Breast epithelium (tissue), 4 donors: ENCODE data around the gene ANKRD52. TPM values are rescaled to one million over a fixed set of nuclear protein-coding genes. Genes with fewer than 3 reads are reported as not detected.

Experiments used
- DNase-seq, 2 donors: peaks; one replicate each; pipeline ENCODE4 v3.0.0-alpha.2; 2019; ENCODE audit warnings: low spot score in 2 of 2
- H3K27ac ChIP-seq, 2 donors: fragments of 200-600 bp; sonication (generic) in 1 of 2; one replicate each; pipeline ENCODE4 v1.5.1; 2016 to 2019; ENCODE audit warnings: mild to moderate bottlenecking in 1 of 2
- H3K27me3 ChIP-seq, 2 donors: fragments of 200-600 bp; sonication (generic) in 1 of 2; one replicate each; pipeline versions ENCODE4 v1.5.1 to v1.6.0; 2017 to 2019; ENCODE audit warnings: control low read depth in 1 of 2, mild to moderate bottlenecking in 1 of 2
- H3K36me3 ChIP-seq: fragments of 200-600 bp; one replicate; pipeline ENCODE4 v1.5.1; 2019
- H3K4me1 ChIP-seq, 2 donors: fragments of 200-600 bp; sonication (generic); one replicate each; pipeline ENCODE4 v1.5.1; 2016 to 2019; ENCODE audit warnings: control low read depth in 1 of 2
- H3K4me3 ChIP-seq, 3 donors: fragments of 200-600 bp; sonication (generic); 1 replicate in 2 of 3; 2 replicates in 1 of 3; pipeline ENCODE4 v1.5.1; 2016 to 2019; ENCODE audit warnings: mild to moderate bottlenecking in 3 of 3, moderate library complexity in 2 of 3
- H3K9me3 ChIP-seq, 2 donors: fragments of 200-600 bp; sonication (generic) in 1 of 2; one replicate each; pipeline ENCODE4 v1.5.1; 2016 to 2019; ENCODE audit warnings: control low read depth in 1 of 2
- CTCF ChIP-seq, 3 donors: fragments of 450-650 bp; IDR thresholded peaks; one replicate each; pipeline ENCODE4 v1.5.1; 2016 to 2017; ENCODE audit warnings: antibody characterized with exemption in 3 of 3, mild to moderate bottlenecking in 3 of 3, moderate library complexity in 3 of 3
- POLR2A ChIP-seq: fragments of 450-650 bp; IDR thresholded peaks from one replicate; pipeline ENCODE4 v1.6.1; 2016; ENCODE audit warnings: antibody characterized with exemption, mild to moderate bottlenecking, moderate library complexity
- POLR2AphosphoS5 ChIP-seq, 3 donors: sonication (generic); formaldehyde crosslinking; IDR thresholded peaks; one replicate each; pipeline ENCODE4 v1.6.1; 2017; ENCODE audit warnings: antibody characterized with exemption in 3 of 3
- intact Hi-C: fragments of 100-400 bp; cut with DNase I; formaldehyde crosslinking; loops from one replicate; pipeline ENCODE4 v1.15.1; 2023; ENCODE audit warnings: low total_unique reads
- total RNA-seq, 3 donors: library from RNA; depleted of rRNA; stranded (reverse); fragments of >200 nt; gene quantifications; one replicate each; pipeline ENCODE4 v1.1.0, GENCODE V29; 2016

The ANKRD52 gene
- total RNA-seq, 3 donors from 2014 or later, result 12.8 to 18.4 (median 14.9) TPM

GRCh38 chr12:56192582-56192981 lies 65.6 kb downstream of the ANKRD52 start:
- H3K4me1 ChIP-seq, result peaks cover 0 to 8% of the 10 kb centered on the region in 2 donors
- no peak overlapping the region for H3K4me3 ChIP-seq
- no peak for TF ChIP-seq POLR2AphosphoS5 (IDR thresholded peaks at IDR 0.05)
- no peaks in the 10 kb centered on the region for H3K27me3 ChIP-seq
- H3K9me3 ChIP-seq, result no peaks in the 10 kb centered on the region
- H3K36me3 ChIP-seq, result no peaks in the 10 kb centered on the region
- no peak overlapping the region for H3K27ac ChIP-seq
- no peak for DNase-seq
- intact Hi-C loops, result no loop called here

GRCh38 chr12:56190695-56191155 lies 67.5 kb downstream of the ANKRD52 start:
- DNase-seq, result no peak
- peaks cover 0 to 13% of the 10 kb centered on the region in 2 donors for H3K4me1 ChIP-seq
- intact Hi-C loops, result loop anchor here (1.0 to 2.0 kb wide), 2 partner anchors 18 to 34 kb away; partner anchors contain the start of gene NABP2

GRCh38 chr12:56189918-56190694 lies 68.1 kb downstream of the ANKRD52 start:
- H3K27me3 ChIP-seq, result no peaks in the 10 kb centered on the region
- intact Hi-C loops, result loop anchor here (1.0 to 5.0 kb wide), 3 partner anchors 18 to 63 kb away; partner anchors contain the start of genes ESYT1 and NABP2
- peak overlapping the region; percentile 78 to 94 (median 92) for H3K4me3 ChIP-seq
- no peaks in the 10 kb centered on the region for H3K36me3 ChIP-seq
- TF ChIP-seq POLR2AphosphoS5 (IDR thresholded peaks at IDR 0.05) (peak; percentile 54 to 86 (median 64)), POLR2A (no peak), CTCF (IDR thresholded peaks at IDR 0.05) (peak in 1 of 3 donors; percentile 39)
- peak; percentile 82 to 88 for DNase-seq
- H3K9me3 ChIP-seq, result no peaks in the 10 kb centered on the region
- H3K4me1 ChIP-seq, result peaks cover 0 to 13% of the 10 kb centered on the region in 2 donors
- H3K27ac ChIP-seq, result peak overlapping the region; percentile 93 to 96

More at GRCh38 chr12:56190695-56191155, 67.5 kb downstream of the ANKRD52 start:
- no peaks in the 10 kb centered on the region for H3K27me3 ChIP-seq
- H3K27ac ChIP-seq, result peak overlapping the region; percentile 93 to 96
- no peaks in the 10 kb centered on the region for H3K9me3 ChIP-seq
- TF ChIP-seq POLR2A (no peak), CTCF (IDR thresholded peaks at IDR 0.05) (no peak), POLR2AphosphoS5 (IDR thresholded peaks at IDR 0.05) (no peak)
- no peaks in the 10 kb centered on the region for H3K36me3 ChIP-seq
- H3K4me3 ChIP-seq, result peak overlapping the region; percentile 78 to 94 (median 92)

GRCh38 chr12:56189099-56189917 lies 68.9 kb downstream of the ANKRD52 start, which contains the start of gene SMARCC2:
SMARCC2 (minus strand) TSS chr12:56189483; CDS start chr12:56189461, 22 bp downstream.
- no peaks in the 10 kb centered on the region for H3K36me3 ChIP-seq
- TF ChIP-seq POLR2AphosphoS5 (IDR thresholded peaks at IDR 0.05), result peak; percentile 20 to 28 (median 24)
- no peak for TF ChIP-seq POLR2A
- peak; percentile 19 to 88 (median 72) for TF ChIP-seq CTCF (IDR thresholded peaks at IDR 0.05)
- DNase-seq, result peak; percentile 83 to 88
- peaks cover 0 to 13% of the 10 kb centered on the region in 2 donors for H3K4me1 ChIP-seq
- H3K27me3 ChIP-seq, result no peaks in the 10 kb centered on the region
- no peaks in the 10 kb centered on the region for H3K9me3 ChIP-seq
- intact Hi-C loops, result loop anchor here (5.0 kb wide), 1 partner anchor 62 kb away; the partner anchor contains the start of gene ESYT1
- H3K27ac ChIP-seq, result peak within 1 kb of the TSS; percentile 93 to 96
- peak within 1 kb of the TSS; percentile 78 to 94 (median 92) for H3K4me3 ChIP-seq

- Histone ChIP-seq H3K36me3 (no peaks in the 10 kb centered on the region), H3K4me1 (peaks cover 0 to 13% of the 10 kb centered on the region in 2 donors), H3K4me3 (peak overlapping the region; percentile 78 to 94 (median 92)), H3K9me3 (no peaks in the 10 kb centered on the region), H3K27me3 (no peaks in the 10 kb centered on the region), H3K27ac (peak overlapping the region; percentile 93 to 96)
- no peak for DNase-seq
- TF ChIP-seq POLR2A (no peak), CTCF (IDR thresholded peaks at IDR 0.05) (no peak), POLR2AphosphoS5 (IDR thresholded peaks at IDR 0.05) (no peak)
- intact Hi-C loops, result loop anchor here (5.0 kb wide), 1 partner anchor 61 kb away; the partner anchor contains the start of gene ESYT1
These were observed 69.4 kb downstream of the ANKRD52 start for GRCh38 chr12:56188778-56189098.
